NT2/D1 (cell line): Measurements from ENCODE around the gene PAFAH2.

Source experiments
- YY1 ChIP-seq: IDR thresholded peaks from 2 replicates; pipeline ENCODE4 v1.6.1; 2011; ENCODE audit not compliant: insufficient read length, insufficient read depth
- ZNF274 ChIP-seq: IDR thresholded peaks from 2 replicates; pipeline ENCODE4 v1.6.1; 2011; ENCODE audit warnings: mild to moderate bottlenecking, low read depth, low read length

- no peak for TF ChIP-seq YY1
- TF ChIP-seq ZNF274, result no peak
Observed at GRCh38 chr1:26009796-26010447, 12.1 kb upstream of the PAFAH2 start.
